Activated T-cell treated with anti-CD3 and anti-CD28 coated beads for 4 hours (primary cell): ENCODE data around the gene RAB10.
"Not testable (repeated sequence)": the region's sequence is repeated elsewhere in the genome, so short reads cannot be mapped to it uniquely, and the experiment has no call there.

Source experiments
- DNase-seq: peaks from one replicate; pipeline ENCODE4 v3.0.0-alpha.2; 2020

The RAB10 gene

GRCh38 chr2:26166541-26166940, 132.7 kb downstream of the RAB10 start:
- DNase-seq, result not testable (repeated sequence)

- no peak for DNase-seq
Observed at GRCh38 chr2:26168785-26169184, 134.9 kb downstream of the RAB10 start.

- DNase-seq, result no peak
Observed at GRCh38 chr2:26169226-26169625, 135.3 kb downstream of the RAB10 start.

- no peak for DNase-seq
Observed at GRCh38 chr2:26169681-26170414, 136.0 kb downstream of the RAB10 start.

- DNase-seq, result no peak
Observed at GRCh38 chr2:26170795-26171194, 136.9 kb downstream of the RAB10 start.

- DNase-seq, result no peak
Observed at GRCh38 chr2:26172189-26172870, 138.4 kb downstream of the RAB10 start.

- DNase-seq, result no peak
Observed at GRCh38 chr2:26172871-26173775, 139.2 kb downstream of the RAB10 start, which contains the start of gene GAREM2. Gene GAREM2 (plus strand): TSS chr2:26173088. CDS start chr2:26173221, 133 bp downstream.

GRCh38 chr2:26173776-26174482, 140.0 kb downstream of the RAB10 start:
- DNase-seq, result no peak

GRCh38 chr2:26174691-26175465, 141.0 kb downstream of the RAB10 start:
- DNase-seq, result no peak

- no peak for DNase-seq
Observed at GRCh38 chr2:26175466-26176278, 141.8 kb downstream of the RAB10 start.

- DNase-seq, result no peak
Observed at GRCh38 chr2:26176279-26176615, 142.4 kb downstream of the RAB10 start.

- no peak for DNase-seq
Observed at GRCh38 chr2:26177122-26177521, 143.2 kb downstream of the RAB10 start.

- no peak for DNase-seq
Observed at GRCh38 chr2:26178246-26178645, 144.4 kb downstream of the RAB10 start.

- no peak for DNase-seq
Observed at GRCh38 chr2:26178746-26179436, 145.0 kb downstream of the RAB10 start.

- no peak for DNase-seq
Observed at GRCh38 chr2:26179446-26179913, 145.6 kb downstream of the RAB10 start.

GRCh38 chr2:26182441-26182840, 148.6 kb downstream of the RAB10 start:
- no peak for DNase-seq

- no peak for DNase-seq
Observed at GRCh38 chr2:26182887-26183630, 149.2 kb downstream of the RAB10 start.

- no peak for DNase-seq
Observed at GRCh38 chr2:26184121-26184520, 150.2 kb downstream of the RAB10 start.

- peak; percentile 73 for DNase-seq
Observed at GRCh38 chr2:26184555-26185303, 150.8 kb downstream of the RAB10 start.
